ENCODE measurements around the gene WNT16. TPM values are rescaled to one million over a fixed set of nuclear protein-coding genes. Genes with fewer than 3 reads are reported as not detected.

Gene WNT16
- total RNA-seq, 1 experiment from 2014 or later, result 0.39 TPM

DNA sequence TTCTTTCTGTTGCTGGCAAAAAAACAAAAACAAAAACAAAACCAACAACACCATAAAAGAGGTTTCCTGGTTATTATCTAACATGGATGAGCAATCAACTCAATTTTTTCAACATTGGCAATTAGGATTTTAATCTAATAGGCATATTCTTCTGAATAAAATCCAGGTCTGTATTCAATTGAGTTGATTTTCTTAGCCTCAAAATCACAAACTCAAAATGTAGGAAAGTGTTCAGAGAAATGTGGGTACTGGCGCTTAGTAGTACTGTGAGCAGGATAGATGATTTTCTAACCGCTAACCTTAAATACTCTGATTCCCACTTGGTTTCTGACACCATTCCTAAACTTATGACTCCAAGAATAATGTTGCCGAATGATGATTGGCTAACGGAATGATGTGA, 5.6 kb downstream of the WNT16 start:
- ChIA-PET CTCF (no interaction called here), POLR2A (no interaction called here)
- in situ Hi-C loops (cut with HindIII; ENCODE audit: low pct_unique_long_range_greater_than_20kb, low sequenced_read_pairs), result no loop called here
- Histone ChIP-seq H3K27ac (ENCODE audit: low read length) (no peak overlapping the region), H3K27me3 (ENCODE audit: control insufficient read depth, insufficient read depth, low read length) (peaks cover 60% of the 10 kb centered on the region), H3K4me3 (ENCODE audit: low read depth in 2 of 2, low read length in 2 of 2) (no peak overlapping the region), H3K4me1 (ENCODE audit: control insufficient read depth, insufficient read depth, low read length) (no peaks in the 10 kb centered on the region), H3K9me3 (ENCODE audit: control insufficient read depth, insufficient read depth, low read depth, low read length) (no peaks in the 10 kb centered on the region), H3K36me3 (ENCODE audit: control insufficient read depth, insufficient read depth, low read length) (peaks cover 5% of the 10 kb centered on the region; the same call in 1 of the 2 replicates)
- no TSS peak for BruUV-seq (replicated peaks)
- ATAC-seq (no peak), DNase-seq (ENCODE audit: low read depth, low spot score) (no peak)
- intact Hi-C loops (cut with micrococcal nuclease; ENCODE audit: unreplicated experiment), result no loop called here
- TF ChIP-seq POLR2AphosphoS5 (IDR thresholded peaks at IDR 0.05; ENCODE audit: low read depth, low read length), result no peak
- TF ChIP-seq TCF7L2 (IDR thresholded peaks at IDR 0.05; ENCODE audit: low read depth, low read length), result no peak

DNA sequence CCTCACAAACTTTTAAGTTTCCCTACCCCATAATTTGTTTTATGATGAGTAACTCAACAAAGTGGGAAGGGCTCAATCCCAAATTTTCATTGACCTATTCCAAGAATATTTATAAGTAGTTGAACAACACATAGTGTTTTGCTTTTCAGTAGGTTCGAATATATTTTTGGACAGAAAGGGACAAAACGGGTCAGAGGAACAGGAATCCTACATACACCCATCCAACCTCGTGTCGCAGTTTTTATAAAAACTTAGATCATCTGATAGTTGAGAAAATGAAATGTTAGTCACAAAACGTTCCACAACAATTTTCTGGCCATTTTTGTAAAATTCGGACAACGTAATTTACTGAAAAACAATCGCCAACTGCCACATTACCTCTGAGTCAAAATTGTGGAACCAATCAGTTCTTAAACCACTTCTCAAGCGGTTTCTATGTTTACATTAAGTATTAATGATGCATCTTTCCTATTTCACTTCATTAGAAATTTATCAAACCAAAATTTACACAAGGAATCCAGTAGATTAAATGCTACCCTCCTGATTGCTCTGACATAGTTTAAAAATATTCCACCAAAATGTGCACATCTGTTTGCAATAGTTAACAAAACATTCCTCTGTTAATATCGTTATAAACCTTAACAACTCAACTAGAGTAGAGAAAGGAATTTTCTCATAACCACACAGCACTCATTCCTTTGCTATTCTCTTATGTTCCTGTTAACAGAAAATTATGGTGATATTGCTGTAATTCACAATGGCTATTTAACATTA, 6.3 kb downstream of the WNT16 start:
- ChIA-PET CTCF (no interaction called here), POLR2A (no interaction called here)
- Histone ChIP-seq H3K9me3 (ENCODE audit: control insufficient read depth, insufficient read depth, low read depth, low read length) (no peaks in the 10 kb centered on the region), H3K27me3 (ENCODE audit: control insufficient read depth, insufficient read depth, low read length) (peaks cover 56% of the 10 kb centered on the region), H3K27ac (ENCODE audit: low read length) (no peak overlapping the region), H3K4me3 (ENCODE audit: low read depth in 2 of 2, low read length in 2 of 2) (no peak overlapping the region), H3K4me1 (ENCODE audit: control insufficient read depth, insufficient read depth, low read length) (no peaks in the 10 kb centered on the region), H3K36me3 (ENCODE audit: control insufficient read depth, insufficient read depth, low read length) (peaks cover 2% of the 10 kb centered on the region; the same call in 1 of the 2 replicates)
- TF ChIP-seq SIN3A (IDR thresholded peaks at IDR 0.05; ENCODE audit: borderline replicate concordance, insufficient read depth, low read depth, low read length), result no peak
- TF ChIP-seq, protein P1, sequence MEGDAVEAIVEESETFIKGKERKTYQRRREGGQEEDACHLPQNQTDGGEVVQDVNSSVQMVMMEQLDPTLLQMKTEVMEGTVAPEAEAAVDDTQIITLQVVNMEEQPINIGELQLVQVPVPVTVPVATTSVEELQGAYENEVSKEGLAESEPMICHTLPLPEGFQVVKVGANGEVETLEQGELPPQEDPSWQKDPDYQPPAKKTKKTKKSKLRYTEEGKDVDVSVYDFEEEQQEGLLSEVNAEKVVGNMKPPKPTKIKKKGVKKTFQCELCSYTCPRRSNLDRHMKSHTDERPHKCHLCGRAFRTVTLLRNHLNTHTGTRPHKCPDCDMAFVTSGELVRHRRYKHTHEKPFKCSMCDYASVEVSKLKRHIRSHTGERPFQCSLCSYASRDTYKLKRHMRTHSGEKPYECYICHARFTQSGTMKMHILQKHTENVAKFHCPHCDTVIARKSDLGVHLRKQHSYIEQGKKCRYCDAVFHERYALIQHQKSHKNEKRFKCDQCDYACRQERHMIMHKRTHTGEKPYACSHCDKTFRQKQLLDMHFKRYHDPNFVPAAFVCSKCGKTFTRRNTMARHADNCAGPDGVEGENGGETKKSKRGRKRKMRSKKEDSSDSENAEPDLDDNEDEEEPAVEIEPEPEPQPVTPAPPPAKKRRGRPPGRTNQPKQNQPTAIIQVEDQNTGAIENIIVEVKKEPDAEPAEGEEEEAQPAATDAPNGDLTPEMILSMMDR (IDR thresholded peaks at IDR 0.05), result no peak
- TF ChIP-seq, protein P2, sequence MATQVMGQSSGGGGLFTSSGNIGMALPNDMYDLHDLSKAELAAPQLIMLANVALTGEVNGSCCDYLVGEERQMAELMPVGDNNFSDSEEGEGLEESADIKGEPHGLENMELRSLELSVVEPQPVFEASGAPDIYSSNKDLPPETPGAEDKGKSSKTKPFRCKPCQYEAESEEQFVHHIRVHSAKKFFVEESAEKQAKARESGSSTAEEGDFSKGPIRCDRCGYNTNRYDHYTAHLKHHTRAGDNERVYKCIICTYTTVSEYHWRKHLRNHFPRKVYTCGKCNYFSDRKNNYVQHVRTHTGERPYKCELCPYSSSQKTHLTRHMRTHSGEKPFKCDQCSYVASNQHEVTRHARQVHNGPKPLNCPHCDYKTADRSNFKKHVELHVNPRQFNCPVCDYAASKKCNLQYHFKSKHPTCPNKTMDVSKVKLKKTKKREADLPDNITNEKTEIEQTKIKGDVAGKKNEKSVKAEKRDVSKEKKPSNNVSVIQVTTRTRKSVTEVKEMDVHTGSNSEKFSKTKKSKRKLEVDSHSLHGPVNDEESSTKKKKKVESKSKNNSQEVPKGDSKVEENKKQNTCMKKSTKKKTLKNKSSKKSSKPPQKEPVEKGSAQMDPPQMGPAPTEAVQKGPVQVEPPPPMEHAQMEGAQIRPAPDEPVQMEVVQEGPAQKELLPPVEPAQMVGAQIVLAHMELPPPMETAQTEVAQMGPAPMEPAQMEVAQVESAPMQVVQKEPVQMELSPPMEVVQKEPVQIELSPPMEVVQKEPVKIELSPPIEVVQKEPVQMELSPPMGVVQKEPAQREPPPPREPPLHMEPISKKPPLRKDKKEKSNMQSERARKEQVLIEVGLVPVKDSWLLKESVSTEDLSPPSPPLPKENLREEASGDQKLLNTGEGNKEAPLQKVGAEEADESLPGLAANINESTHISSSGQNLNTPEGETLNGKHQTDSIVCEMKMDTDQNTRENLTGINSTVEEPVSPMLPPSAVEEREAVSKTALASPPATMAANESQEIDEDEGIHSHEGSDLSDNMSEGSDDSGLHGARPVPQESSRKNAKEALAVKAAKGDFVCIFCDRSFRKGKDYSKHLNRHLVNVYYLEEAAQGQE (IDR thresholded peaks at IDR 0.05; ENCODE audit: insufficient read depth in 1 of 2, low read depth in 2 of 2, low read length in 1 of 2), result no peak
- TF ChIP-seq TCF7L2 (IDR thresholded peaks at IDR 0.05; ENCODE audit: low read depth, low read length), result no peak
- TF ChIP-seq POLR2AphosphoS5 (IDR thresholded peaks at IDR 0.05; ENCODE audit: low read depth, low read length), result no peak
- DNase-seq (ENCODE audit: low read depth, low spot score) (no peak), ATAC-seq (no peak)
- in situ Hi-C loops (cut with HindIII; ENCODE audit: low pct_unique_long_range_greater_than_20kb, low sequenced_read_pairs) (no loop called here), intact Hi-C loops (cut with micrococcal nuclease; ENCODE audit: unreplicated experiment) (loop anchor here (5.0 kb wide), 1 partner anchor 208 kb away; no protein-coding TSS in a partner anchor)
- BruUV-seq (replicated peaks), result no TSS peak

DNA sequence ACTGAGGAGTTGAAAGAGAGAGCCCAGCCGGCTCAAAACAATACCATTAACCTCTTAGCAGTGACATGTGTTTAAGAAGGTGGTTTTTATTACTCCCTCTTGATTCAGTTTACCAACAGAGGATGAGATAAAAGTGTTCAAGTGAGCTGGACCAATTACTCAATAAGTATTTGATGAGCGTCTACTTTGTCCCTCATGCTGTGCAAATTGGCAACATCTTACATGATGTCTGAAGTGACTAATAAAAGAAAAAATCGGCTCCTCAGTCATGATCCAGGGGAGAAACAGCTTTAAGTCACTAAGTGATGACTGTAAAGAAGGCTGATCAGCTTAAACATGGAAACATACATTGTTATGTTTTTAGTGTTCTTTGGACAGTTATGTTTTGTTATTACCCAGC, 7.8 kb downstream of the WNT16 start:
- Histone ChIP-seq H3K4me1 (ENCODE audit: control insufficient read depth, insufficient read depth, low read length) (no peaks in the 10 kb centered on the region), H3K36me3 (ENCODE audit: control insufficient read depth, insufficient read depth, low read length) (no peaks in the 10 kb centered on the region), H3K27me3 (ENCODE audit: control insufficient read depth, insufficient read depth, low read length) (peaks cover 40% of the 10 kb centered on the region), H3K9me3 (ENCODE audit: control insufficient read depth, insufficient read depth, low read depth, low read length) (no peaks in the 10 kb centered on the region), H3K27ac (ENCODE audit: low read length) (no peak overlapping the region), H3K4me3 (ENCODE audit: low read depth in 2 of 2, low read length in 2 of 2) (no peak overlapping the region)
- intact Hi-C loops (cut with micrococcal nuclease; ENCODE audit: unreplicated experiment), result loop anchor here (5.0 kb wide), 1 partner anchor 209 kb away; no protein-coding TSS in a partner anchor
- ATAC-seq, result no peak
- CTCF ChIA-PET, result interaction anchor here (0.6 kb wide), 1 partner anchor 255 kb away, joined by 3 read pairs; no protein-coding TSS in a partner anchor
- in situ Hi-C loops (cut with HindIII; ENCODE audit: low pct_unique_long_range_greater_than_20kb, low sequenced_read_pairs), result no loop called here
- DNase-seq (ENCODE audit: low read depth, low spot score), result no peak
- TF ChIP-seq TCF7L2 (IDR thresholded peaks at IDR 0.05; ENCODE audit: low read depth, low read length) (no peak), SIN3A (IDR thresholded peaks at IDR 0.05; ENCODE audit: borderline replicate concordance, insufficient read depth, low read depth, low read length) (no peak)
- TF ChIP-seq, protein P2 (IDR thresholded peaks at IDR 0.05; ENCODE audit: insufficient read depth in 1 of 2, low read depth in 2 of 2, low read length in 1 of 2), result no peak
- POLR2A ChIA-PET, result no interaction called here
- BruUV-seq (replicated peaks), result no TSS peak
